HUES48 (cell line): Measurements from ENCODE around the gene ENSA.
"Not testable (repeated sequence)": the region's sequence is repeated elsewhere in the genome, so short reads cannot be mapped to it uniquely, and the experiment has no call there.

Source experiments
- H3K27ac ChIP-seq: one replicate; pipeline ENCODE4 v1.7.0; 2013; ENCODE audit warnings: low read depth, low read length, inconsistent platforms
- H3K27me3 ChIP-seq: 2 replicates; pipeline ENCODE4 v1.6.1; 2013; ENCODE audit warnings: mild to moderate bottlenecking, low read length; ENCODE audit not compliant: control insufficient read depth, insufficient read depth
- H3K36me3 ChIP-seq: 2 replicates; pipeline ENCODE4 v1.6.1; 2013; ENCODE audit warnings: low read length; ENCODE audit not compliant: control insufficient read depth, insufficient read depth
- H3K4me1 ChIP-seq: 2 replicates; pipeline ENCODE4 v1.6.1; 2013; ENCODE audit warnings: mild to moderate bottlenecking, low read length; ENCODE audit not compliant: control insufficient read depth, insufficient read depth
- H3K4me3 ChIP-seq: 2 replicates; pipeline ENCODE4 v1.5.1; 2013; ENCODE audit warnings: mild to moderate bottlenecking, low read depth, low read length
- H3K9ac ChIP-seq: 2 replicates; pipeline ENCODE4 v1.6.1; 2013; ENCODE audit warnings: mild to moderate bottlenecking, low read depth, low read length, moderate library complexity
- H3K9me3 ChIP-seq: 2 replicates; pipeline ENCODE4 v1.6.1; 2013; ENCODE audit warnings: low read length; ENCODE audit not compliant: control insufficient read depth, insufficient read depth

The ENSA gene

DNA sequence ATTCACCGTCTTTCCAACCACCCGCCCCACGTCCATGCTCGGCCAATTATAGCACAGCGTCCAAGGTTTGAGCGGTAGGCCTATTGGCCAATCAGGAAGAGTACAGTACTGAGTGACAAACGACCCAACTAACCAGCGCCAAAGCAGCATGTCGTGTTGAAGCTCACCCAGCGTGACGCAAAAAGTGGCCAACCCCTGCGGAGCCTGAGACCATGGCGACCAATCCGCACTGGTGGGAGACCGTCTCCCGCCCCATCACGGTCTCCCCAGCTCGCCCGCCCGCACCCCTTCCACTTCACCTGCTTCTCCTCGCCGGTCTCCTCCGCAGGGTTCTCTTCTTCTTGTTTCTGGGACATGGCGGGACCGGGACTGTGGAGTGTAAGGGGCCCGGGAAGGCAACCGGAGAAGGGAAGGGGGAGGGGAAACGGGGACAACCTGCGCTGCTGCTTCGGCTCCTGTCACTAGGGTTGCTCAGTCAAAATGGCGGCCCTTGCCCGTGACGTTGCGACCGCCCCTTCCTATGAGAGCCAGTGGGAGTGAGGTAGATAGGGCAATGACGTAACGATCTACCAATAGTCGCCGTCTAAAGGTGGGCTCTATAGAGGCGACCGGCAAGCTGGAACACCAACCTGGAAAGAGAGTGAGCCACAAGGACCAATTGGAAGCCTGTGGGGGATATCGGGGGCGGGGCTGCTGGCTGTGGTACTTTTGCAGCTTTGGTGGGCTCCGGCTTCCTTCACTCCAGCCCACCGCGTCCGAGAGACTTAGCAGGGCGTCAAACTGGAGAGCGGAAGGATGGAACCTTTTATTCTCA is at the start of gene ENSA:
ENSA (minus strand) TSS at position 498 of the 814 bp plus-strand sequence; CDS start at position 356, 142 bp downstream.
- Histone ChIP-seq H3K9me3 (no peaks in the 10 kb centered on the region), H3K4me1 (peaks cover 26% of the 10 kb centered on the region), H3K27ac (peak within 1 kb of the TSS; percentile 95), H3K9ac (peak within 1 kb of the TSS; percentile 86), H3K4me3 (peak within 1 kb of the TSS; percentile 92), H3K27me3 (no peaks in the 10 kb centered on the region), H3K36me3 (peaks cover 38% of the 10 kb centered on the region)

DNA sequence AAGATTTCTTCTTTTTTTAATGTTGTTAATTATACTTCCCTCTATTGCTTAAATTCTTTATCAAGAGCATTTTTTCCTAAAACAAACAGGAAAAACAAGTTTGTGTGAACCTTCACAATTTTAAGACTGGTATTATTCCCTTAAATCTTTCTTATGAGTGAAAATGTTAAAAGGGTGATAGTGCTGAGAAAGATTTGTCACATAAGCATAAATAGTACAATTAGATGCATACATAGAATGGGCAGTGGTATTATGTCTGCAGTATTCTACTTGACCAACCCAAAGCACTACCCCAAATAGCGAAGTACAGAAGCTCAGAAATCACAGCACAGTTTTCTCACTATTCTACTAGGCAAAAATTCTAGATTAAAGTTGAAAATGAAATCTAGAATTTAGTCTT is 49.6 kb upstream of the ENSA start:
- Histone ChIP-seq H3K4me3 (no peak overlapping the region), H3K9me3 (no peaks in the 10 kb centered on the region), H3K27ac (no peak overlapping the region), H3K9ac (no peak overlapping the region), H3K27me3 (no peaks in the 10 kb centered on the region), H3K4me1 (peaks cover 3% of the 10 kb centered on the region; the same call in 1 of the 2 replicates), H3K36me3 (peaks cover 12% of the 10 kb centered on the region; the same call in 1 of the 2 replicates)

DNA sequence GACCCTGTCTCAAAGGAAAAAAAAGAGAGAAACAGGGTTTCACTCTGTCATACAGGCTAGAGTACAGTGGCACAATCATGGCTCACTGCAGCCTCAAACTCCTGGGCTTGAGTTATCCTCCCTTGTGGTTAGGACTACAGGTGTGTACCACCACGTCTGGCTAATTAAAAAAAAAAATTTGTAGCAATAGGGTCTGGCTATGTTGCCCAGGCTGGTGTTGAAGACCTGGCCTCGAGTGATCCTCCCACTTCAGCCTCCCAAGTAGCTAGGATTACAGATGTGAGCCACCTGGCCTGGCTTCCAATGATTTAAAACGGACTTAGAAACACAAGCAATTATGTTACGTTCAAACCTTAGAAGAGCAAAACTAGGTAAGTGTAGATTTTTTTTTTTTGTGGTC is 45.5 kb upstream of the ENSA start:
- Histone ChIP-seq H3K27ac (no peak overlapping the region), H3K36me3 (peaks cover 12% of the 10 kb centered on the region; the same call in 1 of the 2 replicates), H3K4me1 (no peaks in the 10 kb centered on the region), H3K9ac (no peak overlapping the region), H3K9me3 (no peaks in the 10 kb centered on the region), H3K27me3 (no peaks in the 10 kb centered on the region), H3K4me3 (no peak overlapping the region)

DNA sequence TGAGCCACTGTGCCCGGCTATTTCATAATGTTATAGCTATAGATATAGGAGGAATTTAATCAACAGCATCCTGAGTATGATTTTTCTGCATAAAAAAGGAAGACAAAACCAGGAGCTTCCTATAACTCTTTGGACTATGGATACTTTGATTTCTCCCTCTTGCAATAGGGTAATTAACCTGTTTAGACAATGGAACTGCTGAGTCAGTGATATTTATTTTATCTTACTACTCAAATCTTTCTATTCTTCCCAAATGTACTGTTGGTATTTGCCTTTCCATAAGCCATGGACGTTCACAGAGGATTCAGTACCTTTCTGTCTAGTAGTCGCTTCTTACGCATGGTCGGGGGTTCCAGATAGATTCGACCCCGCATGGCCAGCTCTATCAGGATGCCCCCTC is 33.9 kb upstream of the ENSA start:
- no peaks in the 10 kb centered on the region for H3K4me1 ChIP-seq
- H3K9ac ChIP-seq, result no peak overlapping the region
- no peaks in the 10 kb centered on the region for H3K9me3 ChIP-seq
- H3K27ac ChIP-seq, result no peak overlapping the region
- H3K36me3 ChIP-seq, result peaks cover 36% of the 10 kb centered on the region
- H3K4me3 ChIP-seq, result no peak overlapping the region
- H3K27me3 ChIP-seq, result no peaks in the 10 kb centered on the region

GRCh38 chr1:150662811-150663210 is 33.4 kb upstream of the ENSA start:
- Histone ChIP-seq H3K4me1 (no peaks in the 10 kb centered on the region), H3K9ac (no peak overlapping the region), H3K27ac (no peak overlapping the region), H3K36me3 (peaks cover 38% of the 10 kb centered on the region), H3K4me3 (no peak overlapping the region), H3K9me3 (no peaks in the 10 kb centered on the region), H3K27me3 (no peaks in the 10 kb centered on the region)

DNA sequence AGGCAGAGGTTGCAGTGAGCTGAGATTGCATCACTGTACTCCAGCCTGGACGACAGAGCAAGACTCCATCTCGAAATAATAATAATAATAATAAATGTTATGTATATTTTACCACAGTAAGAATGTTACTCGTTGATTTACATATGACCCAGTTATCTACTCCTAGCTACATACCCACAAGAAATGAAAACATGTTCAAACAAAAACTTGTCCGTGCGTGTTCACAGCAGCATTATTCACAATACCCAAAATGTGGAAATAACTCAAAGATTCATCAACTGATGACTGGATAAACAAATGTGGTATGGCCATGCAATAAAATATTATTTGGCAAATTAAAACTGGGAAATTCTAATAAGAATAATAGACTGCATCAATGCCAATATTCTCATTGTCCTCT is 31.7 kb upstream of the ENSA start:
- Histone ChIP-seq H3K27ac (no peak overlapping the region), H3K9ac (no peak overlapping the region)

DNA sequence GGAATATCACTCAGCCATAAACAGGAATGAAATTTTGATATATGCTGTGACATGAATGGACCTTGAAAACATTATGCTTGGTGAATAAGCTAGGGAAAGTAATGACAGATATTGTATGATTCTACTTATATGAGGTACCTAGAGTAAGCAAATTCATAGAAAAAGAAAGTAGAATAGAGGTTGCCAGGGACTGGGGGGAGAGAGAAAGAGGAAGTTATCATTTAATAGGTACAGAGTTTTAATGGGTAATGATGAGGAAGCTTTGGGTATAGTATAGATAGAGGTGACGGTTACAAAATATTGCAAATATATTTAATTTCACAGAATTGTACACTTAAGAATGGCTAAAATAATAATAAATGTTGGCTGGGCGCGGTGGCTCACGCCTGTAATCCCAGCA is 31.2 kb upstream of the ENSA start:
- H3K9me3 ChIP-seq, result no peaks in the 10 kb centered on the region
- H3K4me1 ChIP-seq, result no peaks in the 10 kb centered on the region
- no peak overlapping the region for H3K9ac ChIP-seq
- H3K27me3 ChIP-seq, result no peaks in the 10 kb centered on the region
- H3K4me3 ChIP-seq, result no peak overlapping the region
- peaks cover 38% of the 10 kb centered on the region for H3K36me3 ChIP-seq
- H3K27ac ChIP-seq, result no peak overlapping the region

More for the DNA sequence above, 31.7 kb upstream of the ENSA start:
- Histone ChIP-seq H3K9me3 (no peaks in the 10 kb centered on the region), H3K4me1 (no peaks in the 10 kb centered on the region), H3K36me3 (peaks cover 38% of the 10 kb centered on the region), H3K4me3 (no peak overlapping the region), H3K27me3 (no peaks in the 10 kb centered on the region)

DNA sequence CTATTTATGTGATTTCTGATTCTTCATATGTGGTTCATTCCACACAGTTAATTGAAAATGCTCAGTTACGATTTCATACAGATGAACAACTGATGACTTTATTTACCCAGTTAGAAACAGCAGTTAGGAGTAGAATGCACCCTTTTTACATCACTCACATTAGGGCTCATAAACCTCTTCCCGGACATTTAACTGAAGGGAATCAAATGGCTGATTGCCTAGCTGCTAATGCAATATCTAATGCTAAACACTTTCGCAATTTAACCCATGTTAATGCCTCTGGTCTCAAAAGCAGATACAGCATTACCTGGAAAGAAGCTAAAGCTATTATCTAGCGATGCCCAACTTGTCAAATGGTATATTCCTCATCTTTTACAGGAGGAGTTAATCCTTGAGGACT is 27.7 kb upstream of the ENSA start:
- not testable (repeated sequence) for H3K9me3 ChIP-seq, H3K9ac ChIP-seq, H3K27me3 ChIP-seq, H3K4me1 ChIP-seq, H3K27ac ChIP-seq, H3K4me3 ChIP-seq
- H3K36me3 ChIP-seq, result peaks cover 35% of the 10 kb centered on the region

GRCh38 chr1:150654635-150655034 is 25.2 kb upstream of the ENSA start:
- not testable (repeated sequence) for H3K4me1 ChIP-seq, H3K27me3 ChIP-seq, H3K4me3 ChIP-seq, H3K9me3 ChIP-seq, H3K27ac ChIP-seq, H3K9ac ChIP-seq
- peaks cover 24% of the 10 kb centered on the region for H3K36me3 ChIP-seq

- Histone ChIP-seq H3K4me3 (no peak overlapping the region), H3K27me3 (no peaks in the 10 kb centered on the region), H3K36me3 (peaks cover 53% of the 10 kb centered on the region), H3K4me1 (no peaks in the 10 kb centered on the region; the same call in 1 of the 2 replicates), H3K9me3 (no peaks in the 10 kb centered on the region), H3K9ac (no peak overlapping the region), H3K27ac (no peak overlapping the region)
Measured at GRCh38 chr1:150650193-150650592, 20.8 kb upstream of the ENSA start.

GRCh38 chr1:150649441-150650075 is 20.1 kb upstream of the ENSA start:
- Histone ChIP-seq H3K4me1 (no peaks in the 10 kb centered on the region; the same call in 1 of the 2 replicates), H3K27me3 (no peaks in the 10 kb centered on the region), H3K9ac (no peak overlapping the region), H3K9me3 (no peaks in the 10 kb centered on the region), H3K4me3 (no peak overlapping the region), H3K27ac (no peak overlapping the region), H3K36me3 (peaks cover 55% of the 10 kb centered on the region)
